IMR-90 (cell line): ENCODE results near the gene CSAG1. TPM values are rescaled to one million over a fixed set of nuclear protein-coding genes. Genes with fewer than 3 reads are reported as not detected.

Experiments used
- ATAC-seq: fragments of 200-7000 bp; cut with Tn5 transposase; 2 replicates; pipeline ENCODE4 v1.9.1; 2020; ENCODE audit warnings: low read depth, mild to moderate bottlenecking, moderate library complexity
- BruUV-seq: library from RNA; stranded (reverse); fragments of 400-500 nt; replicated peaks from 2 replicates; lab custom pipeline; 2021; lab: Mats Ljungman, UMichigan
- CTCF ChIA-PET: fragments of 300-600 bp; formaldehyde crosslinking; extraction: SDS; loops from one replicate; lab custom pipeline; 2021; ENCODE audit warnings: antibody characterized with exemption; lab: Yijun Ruan, JAX
- POLR2A ChIA-PET: fragments of 300-600 bp; sonication (Branson Sonifier 250); formaldehyde crosslinking; loops from one replicate; lab custom pipeline; 2022; ENCODE audit warnings: antibody characterized with exemption; ENCODE audit not compliant: unreplicated experiment; lab: Charles Lee
- DNase-seq: peaks from one replicate; pipeline ENCODE4 v3.0.0; 2013
- H2AFZ ChIP-seq: replicated peaks from 2 replicates; pipeline ENCODE3; 2013; ENCODE audit warnings: low read length, mild to moderate bottlenecking; ENCODE audit not compliant: poor library complexity
- H2AK5ac ChIP-seq: 2 replicates; pipeline ENCODE4 v1.6.1; 2013; ENCODE audit warnings: low read depth, low read length, inconsistent platforms
- H2AK9ac ChIP-seq: replicated peaks from 2 replicates; pipeline ENCODE3; 2013; ENCODE audit warnings: mild to moderate bottlenecking, low read depth, low read length, moderate library complexity; ENCODE audit not compliant: poor library complexity
- H2BK120ac ChIP-seq: 2 replicates; pipeline ENCODE4 v1.6.1; 2013; ENCODE audit warnings: low read depth, low read length, inconsistent platforms
- H2BK15ac ChIP-seq: 3 replicates; pipeline ENCODE4 v1.6.1; 2013; ENCODE audit warnings: low read depth, low read length, inconsistent platforms
- H2BK20ac ChIP-seq: 2 replicates; pipeline ENCODE4 v1.6.1; 2013; ENCODE audit warnings: low read depth, mild to moderate bottlenecking, inconsistent platforms, low read length, moderate library complexity
- H2BK5ac ChIP-seq: 2 replicates; pipeline ENCODE4 v1.6.1; 2013; ENCODE audit warnings: mild to moderate bottlenecking, low read depth, low read length, inconsistent platforms; ENCODE audit not compliant: poor library complexity, severe bottlenecking
- H3K14ac ChIP-seq: replicated peaks from 2 replicates; pipeline ENCODE4 v1.6.1; 2013; ENCODE audit warnings: low read depth, low read length, inconsistent platforms
- H3K18ac ChIP-seq: 2 replicates; pipeline ENCODE4 v1.6.1; 2013; ENCODE audit warnings: low read depth, low read length, control low read depth
- H3K23ac ChIP-seq: 2 replicates; pipeline ENCODE4 v1.6.1; 2013; ENCODE audit warnings: low read depth, low read length, inconsistent platforms
- H3K27ac ChIP-seq: 2 replicates; pipeline ENCODE4 v1.5.1; 2013; ENCODE audit warnings: mild to moderate bottlenecking, control low read depth, low read length; ENCODE audit not compliant: insufficient read depth
- H3K27me3 ChIP-seq: 2 replicates; pipeline ENCODE4 v1.6.1; 2013; ENCODE audit warnings: low read length; ENCODE audit not compliant: control insufficient read depth, insufficient read depth
- H3K36me3 ChIP-seq: 2 replicates; pipeline ENCODE4 v1.6.1; 2013; ENCODE audit warnings: low read length, mixed read lengths; ENCODE audit not compliant: control insufficient read depth, insufficient read depth
- H3K4ac ChIP-seq: 2 replicates; pipeline ENCODE4 v1.6.1; 2013; ENCODE audit warnings: low read depth, low read length, inconsistent platforms
- H3K4me1 ChIP-seq: 2 replicates; pipeline ENCODE4 v1.6.1; 2013; ENCODE audit warnings: low read length, mixed read lengths; ENCODE audit not compliant: control insufficient read depth, insufficient read depth
- H3K4me2 ChIP-seq: 2 replicates; pipeline ENCODE4 v1.6.1; 2013; ENCODE audit warnings: low read depth, mild to moderate bottlenecking, control low read depth, low read length, moderate library complexity
- H3K4me3 ChIP-seq: 2 replicates; pipeline ENCODE4 v1.5.1; 2013; ENCODE audit warnings: low read depth, mild to moderate bottlenecking, control low read depth, low read length, moderate library complexity; ENCODE audit not compliant: insufficient read depth
- H3K56ac ChIP-seq: 2 replicates; pipeline ENCODE4 v1.6.1; 2013; ENCODE audit warnings: low read length, inconsistent platforms; ENCODE audit not compliant: insufficient read depth; ENCODE audit errors: extremely low read depth
- H3K79me1 ChIP-seq, 2 experiments: 2 replicates each; pipeline ENCODE4 v1.6.1; 2013; ENCODE audit warnings: low read length in 2 of 2, inconsistent platforms in 1 of 2, low read depth in 1 of 2
- H3K9ac ChIP-seq: 2 replicates; pipeline ENCODE4 v1.6.1; 2013; ENCODE audit warnings: low read depth, low read length, control low read depth
- H3K9me1 ChIP-seq: 2 replicates; pipeline ENCODE4 v1.6.1; 2013; ENCODE audit warnings: low read length, inconsistent platforms; ENCODE audit not compliant: insufficient read depth
- H3K9me3 ChIP-seq: 2 replicates; pipeline ENCODE4 v1.6.1; 2013; ENCODE audit warnings: low read length; ENCODE audit not compliant: control insufficient read depth, insufficient read depth
- H4K20me1 ChIP-seq: 2 replicates; pipeline ENCODE4 v1.6.1; 2013; ENCODE audit warnings: low read length, inconsistent platforms; ENCODE audit not compliant: insufficient read depth
- H4K5ac ChIP-seq: 2 replicates; pipeline ENCODE4 v1.6.1; 2013; ENCODE audit warnings: mild to moderate bottlenecking, low read depth, low read length, control low read depth
- H4K8ac ChIP-seq, 2 experiments: 2 replicates each; pipeline ENCODE4 v1.6.1; 2013; ENCODE audit warnings: low read depth in 2 of 2, low read length in 2 of 2, control low read depth in 1 of 2, inconsistent platforms in 1 of 2
- H4K91ac ChIP-seq: 2 replicates; pipeline ENCODE4 v1.6.1; 2013; ENCODE audit warnings: low read depth, low read length, inconsistent platforms; ENCODE audit not compliant: insufficient read depth
- BHLHE40 ChIP-seq: fragments of 150-350 bp; IDR thresholded peaks from 2 replicates; pipeline ENCODE4 v1.6.1; 2016; ENCODE audit warnings: mild to moderate bottlenecking, low read depth, low read length
- CEBPB ChIP-seq: IDR thresholded peaks from 2 replicates; pipeline ENCODE4 v1.6.1; 2012; ENCODE audit warnings: low read depth, low read length, improper control_type of control experiment
- CHD1 ChIP-seq: IDR thresholded peaks from 2 replicates; pipeline ENCODE4 v1.6.1; 2012; ENCODE audit warnings: low read depth, low read length, improper control_type of control experiment
- ELK1 ChIP-seq: fragments of 150-350 bp; IDR thresholded peaks from 2 replicates; pipeline ENCODE4 v1.6.1; 2016; ENCODE audit warnings: low read depth, mild to moderate bottlenecking, low read length, moderate library complexity, borderline replicate concordance
- FOS ChIP-seq: fragments of 150-350 bp; IDR thresholded peaks from 2 replicates; pipeline ENCODE4 v1.6.1; 2016; ENCODE audit warnings: low read depth, low read length
- MAZ ChIP-seq: IDR thresholded peaks from 2 replicates; pipeline ENCODE4 v1.6.1; 2012; ENCODE audit warnings: low read depth, mild to moderate bottlenecking, low read length, improper control_type of control experiment, moderate library complexity, borderline replicate concordance
- MXI1 ChIP-seq: IDR thresholded peaks from 2 replicates; pipeline ENCODE4 v1.6.1; 2012; ENCODE audit warnings: low read depth, mild to moderate bottlenecking, low read length, moderate library complexity, borderline replicate concordance
- NFE2L2 ChIP-seq: fragments of 150-350 bp; IDR thresholded peaks from 2 replicates; pipeline ENCODE4 v1.6.1; 2016; ENCODE audit warnings: low read depth, mild to moderate bottlenecking, low read length
- POLR2A ChIP-seq: IDR thresholded peaks from 2 replicates; pipeline ENCODE4 v1.6.1; 2012; ENCODE audit warnings: mild to moderate bottlenecking, low read depth, low read length
- RAD21 ChIP-seq: IDR thresholded peaks from 2 replicates; pipeline ENCODE4 v1.6.1; 2012; ENCODE audit warnings: low read length, improper control_type of control experiment
- RCOR1 ChIP-seq: IDR thresholded peaks from 2 replicates; pipeline ENCODE4 v1.6.1; 2012; ENCODE audit warnings: mild to moderate bottlenecking, low read length, improper control_type of control experiment; ENCODE audit not compliant: insufficient replicate concordance
- RFX5 ChIP-seq: IDR thresholded peaks from 2 replicates; pipeline ENCODE4 v1.8.0; 2012; ENCODE audit warnings: low read depth, mild to moderate bottlenecking, low read length, moderate library complexity
- SMC3 ChIP-seq: fragments of 150-350 bp; IDR thresholded peaks from 2 replicates; pipeline ENCODE4 v1.6.1; 2016; ENCODE audit warnings: low read depth, mild to moderate bottlenecking, antibody characterized with exemption, low read length, moderate library complexity
- WGBS, 2 experiments: methylation state at CpG; one replicate each; pipeline versions ENCODE4 v1.1.5 to v1.1.7; 2013; ENCODE audit warnings: missing lambda C conversion rate in 2 of 2; ENCODE audit not compliant: insufficient read length in 1 of 2; ENCODE audit errors: extremely low coverage in 2 of 2; 5-methylcytosine and 5-hydroxymethylcytosine counted together
- dilution Hi-C: fragments of 300-500 bp; cut with HindIII; formaldehyde crosslinking; loops from one replicate; pipeline ENCODE4 v1.14.3; 2018; ENCODE audit warnings: low sequenced_read_pairs; ENCODE audit not compliant: unreplicated experiment
- in situ Hi-C: fragments of 300-500 bp; cut with MboI; formaldehyde crosslinking; loops from 3 replicates; pipeline ENCODE4 v1.14.3; 2019; ENCODE audit warnings: low sequenced_read_pairs, inconsistent platforms, mixed read lengths
- intact Hi-C: fragments of 100-400 bp; cut with micrococcal nuclease; formaldehyde crosslinking; loops from 2 replicates; pipeline ENCODE4 v1.10.0; 2022
- polyA plus RNA-seq, 3 experiments: library from polyadenylated mRNA; depleted of rRNA; stranded (reverse); fragments of >200 nt; gene quantifications; 2 replicates each; pipeline ENCODE4 v1.2.3, GENCODE V29; 2012; ENCODE audit warnings: low replicate concordance in 1 of 3
- total RNA-seq: library from RNA; depleted of rRNA; stranded (reverse); fragments of >200 nt; gene quantifications from 2 replicates; pipeline ENCODE4 v1.2.3, GENCODE V29; 2012
- TF ChIP-seq, protein P1 (sequence below): conservative IDR thresholded peaks from 2 replicates; pipeline ENCODE4 v1.5.1; 2012; ENCODE audit warnings: mild to moderate bottlenecking, low read depth, low read length, improper control_type of control experiment
- TF ChIP-seq, protein P2 (sequence below): fragments of 150-350 bp; IDR thresholded peaks from 2 replicates; pipeline ENCODE4 v1.6.1; 2017; ENCODE audit warnings: mild to moderate bottlenecking, antibody characterized with exemption, low read length, low read depth

The CSAG1 gene
- total and polyA plus RNA-seq, 2 of the 4 experiments (the other 2 are of a cell fraction): not detected

DNA sequence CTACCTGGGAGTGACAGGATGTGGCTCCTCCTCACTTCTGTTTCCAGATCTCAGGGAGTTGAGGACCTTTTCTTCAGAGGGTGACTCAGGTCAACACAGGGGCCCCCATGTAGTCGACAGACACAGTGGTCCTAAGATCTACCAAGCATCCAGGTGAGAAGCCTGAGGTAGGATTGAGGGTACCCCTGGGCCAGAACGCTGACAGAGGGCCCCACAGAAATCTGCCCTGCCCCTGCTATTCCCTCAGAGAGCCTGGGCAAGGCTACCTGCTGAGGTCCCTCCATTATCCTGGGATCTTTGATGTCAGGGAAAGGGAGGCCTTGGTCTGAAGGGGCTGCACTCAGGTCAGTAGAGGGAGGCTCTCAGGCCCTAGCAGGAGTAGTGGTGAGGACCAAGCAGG, 1.6 kb upstream of the CSAG1 start:
- no peak overlapping the region for H2BK20ac ChIP-seq
- H3K36me3 ChIP-seq: no peaks in the 10 kb centered on the region
- H3K4me2 ChIP-seq: no peak overlapping the region
- BruUV-seq: no TSS peak
- in situ Hi-C loops (no loop called here), intact Hi-C loops (no loop called here), dilution Hi-C loops (no loop called here)
- no peaks in the 10 kb centered on the region for H3K4me1 ChIP-seq
- no peaks in the 10 kb centered on the region for H3K79me1 ChIP-seq
- H3K18ac ChIP-seq: no peak overlapping the region
- no peak overlapping the region for H2BK5ac ChIP-seq
- no peak overlapping the region for H3K9ac ChIP-seq
- H3K27me3 ChIP-seq: no peaks in the 10 kb centered on the region
- ChIA-PET CTCF (no interaction called here), POLR2A (no interaction called here)
- WGBS, 2 experiments: no CpG with 5 or more reads among the region's 2 CpGs
- no peak overlapping the region for H3K27ac ChIP-seq
- TF ChIP-seq, protein P1, sequence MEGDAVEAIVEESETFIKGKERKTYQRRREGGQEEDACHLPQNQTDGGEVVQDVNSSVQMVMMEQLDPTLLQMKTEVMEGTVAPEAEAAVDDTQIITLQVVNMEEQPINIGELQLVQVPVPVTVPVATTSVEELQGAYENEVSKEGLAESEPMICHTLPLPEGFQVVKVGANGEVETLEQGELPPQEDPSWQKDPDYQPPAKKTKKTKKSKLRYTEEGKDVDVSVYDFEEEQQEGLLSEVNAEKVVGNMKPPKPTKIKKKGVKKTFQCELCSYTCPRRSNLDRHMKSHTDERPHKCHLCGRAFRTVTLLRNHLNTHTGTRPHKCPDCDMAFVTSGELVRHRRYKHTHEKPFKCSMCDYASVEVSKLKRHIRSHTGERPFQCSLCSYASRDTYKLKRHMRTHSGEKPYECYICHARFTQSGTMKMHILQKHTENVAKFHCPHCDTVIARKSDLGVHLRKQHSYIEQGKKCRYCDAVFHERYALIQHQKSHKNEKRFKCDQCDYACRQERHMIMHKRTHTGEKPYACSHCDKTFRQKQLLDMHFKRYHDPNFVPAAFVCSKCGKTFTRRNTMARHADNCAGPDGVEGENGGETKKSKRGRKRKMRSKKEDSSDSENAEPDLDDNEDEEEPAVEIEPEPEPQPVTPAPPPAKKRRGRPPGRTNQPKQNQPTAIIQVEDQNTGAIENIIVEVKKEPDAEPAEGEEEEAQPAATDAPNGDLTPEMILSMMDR: no peak
- TF ChIP-seq RCOR1 (no peak), ELK1 (no peak), RFX5 (no peak), FOS (no peak), NFE2L2 (no peak), MXI1 (no peak), MAZ (no peak), BHLHE40 (no peak), SMC3 (no peak), POLR2A (no peak), CEBPB (no peak), RAD21 (no peak), CHD1 (no peak)
- TF ChIP-seq, protein P2, sequence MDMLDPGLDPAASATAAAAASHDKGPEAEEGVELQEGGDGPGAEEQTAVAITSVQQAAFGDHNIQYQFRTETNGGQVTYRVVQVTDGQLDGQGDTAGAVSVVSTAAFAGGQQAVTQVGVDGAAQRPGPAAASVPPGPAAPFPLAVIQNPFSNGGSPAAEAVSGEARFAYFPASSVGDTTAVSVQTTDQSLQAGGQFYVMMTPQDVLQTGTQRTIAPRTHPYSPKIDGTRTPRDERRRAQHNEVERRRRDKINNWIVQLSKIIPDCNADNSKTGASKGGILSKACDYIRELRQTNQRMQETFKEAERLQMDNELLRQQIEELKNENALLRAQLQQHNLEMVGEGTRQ: no peak
- no peak overlapping the region for H3K4ac ChIP-seq
- no peak overlapping the region for H3K56ac ChIP-seq
- H3K4me3 ChIP-seq: no peak overlapping the region
- H2AFZ ChIP-seq: no peak overlapping the region
- H3K23ac ChIP-seq: no peak overlapping the region
- no peak overlapping the region for H2BK15ac ChIP-seq
- H4K5ac ChIP-seq: no peak overlapping the region
- no peak overlapping the region for H2AK9ac ChIP-seq
- DNase-seq (no peak), ATAC-seq (no peak)
- H3K9me3 ChIP-seq: no peaks in the 10 kb centered on the region; the same call in 1 of the 2 replicates
- H4K8ac ChIP-seq: no peak overlapping the region
- no peaks in the 10 kb centered on the region for H3K9me1 ChIP-seq
- H2AK5ac ChIP-seq: no peak overlapping the region
- H3K14ac ChIP-seq: no peak overlapping the region
- H4K91ac ChIP-seq: no peak overlapping the region
- no peak overlapping the region for H2BK120ac ChIP-seq
- no peaks in the 10 kb centered on the region for H4K20me1 ChIP-seq
